ENCODE results near the gene IQCH.

Gene IQCH
- 0.78 to 1.5 (median 1.0) reads per million in 3 donors for total RNA-seq

DNA sequence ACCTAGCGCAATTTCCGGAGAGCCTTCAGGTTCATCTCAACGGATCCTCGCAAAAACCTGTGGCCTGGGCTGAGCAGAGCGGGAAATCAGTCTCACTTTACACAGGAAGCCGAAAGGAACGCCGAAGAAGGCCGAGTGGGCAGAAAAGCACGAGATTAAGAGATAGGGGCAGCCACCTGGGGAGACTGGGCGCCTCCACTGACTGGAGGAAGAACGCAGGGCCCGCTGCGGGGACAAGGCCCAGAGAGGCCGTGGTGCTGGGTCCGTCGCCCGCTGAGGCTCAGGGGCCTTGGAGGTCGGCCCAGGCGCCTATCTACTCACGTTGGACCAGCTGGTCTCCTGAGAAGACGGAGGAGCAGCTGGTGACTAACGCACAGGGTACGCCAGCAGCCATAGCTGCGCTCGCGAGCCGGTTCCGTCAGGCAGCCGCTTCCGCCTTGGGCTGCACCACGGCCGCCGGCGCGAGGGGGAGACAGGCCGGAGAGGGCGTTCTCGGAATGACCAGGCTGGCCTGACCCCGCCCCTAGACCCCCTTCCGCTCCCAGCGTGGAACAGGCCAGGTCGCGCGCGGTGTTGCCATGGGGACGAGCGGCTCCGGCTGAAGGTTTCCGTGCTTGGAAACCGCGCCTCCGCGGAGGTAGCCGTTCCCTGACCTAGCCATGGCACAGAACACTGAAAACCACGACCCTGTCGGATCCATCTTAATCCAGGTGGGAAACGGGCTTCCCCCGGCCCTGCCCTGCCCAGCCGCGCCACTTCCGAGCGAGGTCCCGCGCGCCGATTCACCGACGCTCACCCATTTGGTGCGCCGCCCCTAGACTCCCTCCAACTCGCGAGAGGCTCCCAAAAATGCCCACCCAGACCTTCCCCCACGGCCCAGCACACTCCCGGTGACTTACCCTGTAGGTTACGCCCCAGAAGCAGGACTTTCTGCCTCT is at the start of gene IQCH, which contains the start of gene AAGAB:
Gene IQCH, plus strand, starts transcription at position 549 of the 938 bp plus-strand sequence. Its CDS starts 111 bp downstream, at position 660.
Gene AAGAB, minus strand, starts transcription at position 424 of the 938 bp plus-strand sequence. Its CDS starts 30 bp downstream, at position 394.
- peaks cover 11% of the 10 kb centered on the region for H3K4me1 ChIP-seq (ENCODE audit: control insufficient read depth, insufficient read depth, low read length, poor library complexity, severe bottlenecking)
- H3K27ac ChIP-seq (ENCODE audit: insufficient read depth, low read length, poor library complexity, severe bottlenecking), result peak within 1 kb of the TSS; percentile 87
- peak; percentile 92 to 93 (median 93) for DNase-seq
- H3K36me3 ChIP-seq (ENCODE audit: control insufficient read depth, insufficient read depth, low read length), result no peaks in the 10 kb centered on the region
- no peaks in the 10 kb centered on the region for H3K27me3 ChIP-seq (replicated peaks; ENCODE audit: control insufficient read depth, insufficient read depth, low read length, poor library complexity, severe bottlenecking)
- peak within 1 kb of the TSS; percentile 76 for H3K4me3 ChIP-seq (ENCODE audit: insufficient read depth, low read depth, low read length, poor library complexity, severe bottlenecking)
- H3K9me3 ChIP-seq (ENCODE audit: control insufficient read depth, low read length), result no peaks in the 10 kb centered on the region

DNA sequence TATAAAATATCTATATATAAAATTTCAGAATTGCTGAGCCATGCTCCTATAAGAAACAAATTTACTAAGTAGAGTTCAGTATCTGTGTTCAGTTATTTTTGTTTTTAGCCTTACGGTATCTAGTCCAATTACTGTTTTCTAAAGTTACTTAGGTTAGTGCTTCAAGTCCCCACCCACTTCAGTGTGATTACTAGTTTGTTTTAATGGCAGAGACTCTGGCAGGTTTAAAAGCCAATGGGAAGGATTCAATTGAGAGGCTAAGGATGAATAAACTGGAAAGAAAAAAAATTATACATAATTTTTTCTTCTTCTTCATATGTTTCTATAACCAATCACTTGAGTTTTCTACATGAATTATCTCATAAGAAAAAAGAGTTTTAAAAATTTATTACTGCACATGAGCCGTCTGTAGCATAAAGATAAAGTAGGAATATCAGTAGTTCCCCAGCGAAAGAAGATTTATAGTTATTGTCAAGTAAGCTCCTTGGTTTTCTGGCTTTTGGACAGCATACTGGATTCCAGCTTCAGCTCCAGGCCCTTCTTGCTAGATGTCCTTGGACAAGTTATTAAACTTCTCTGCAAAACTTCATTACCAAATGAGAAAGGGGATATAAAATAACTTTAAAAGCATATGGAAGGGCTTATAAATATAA is 46.9 kb upstream of the IQCH start:
- no peak for DNase-seq
- no peak overlapping the region for H3K27ac ChIP-seq (ENCODE audit: insufficient read depth, low read length, poor library complexity, severe bottlenecking)

GRCh38 chr15:67208396-67208795 is 46.2 kb upstream of the IQCH start:
- H3K27ac ChIP-seq (ENCODE audit: insufficient read depth, low read length, poor library complexity, severe bottlenecking), result no peak overlapping the region
- no peaks in the 10 kb centered on the region for H3K9me3 ChIP-seq (ENCODE audit: control insufficient read depth, low read length)
- peaks cover 13% of the 10 kb centered on the region for H3K36me3 ChIP-seq (ENCODE audit: control insufficient read depth, insufficient read depth, low read length)
- H3K4me1 ChIP-seq (ENCODE audit: control insufficient read depth, insufficient read depth, low read length, poor library complexity, severe bottlenecking), result no peaks in the 10 kb centered on the region
- H3K27me3 ChIP-seq (replicated peaks; ENCODE audit: control insufficient read depth, insufficient read depth, low read length, poor library complexity, severe bottlenecking), result no peaks in the 10 kb centered on the region
- DNase-seq, result no peak
- H3K4me3 ChIP-seq (ENCODE audit: insufficient read depth, low read depth, low read length, poor library complexity, severe bottlenecking), result no peak overlapping the region

More for the DNA sequence above, 46.9 kb upstream of the IQCH start:
- Histone ChIP-seq H3K27me3 (replicated peaks; ENCODE audit: control insufficient read depth, insufficient read depth, low read length, poor library complexity, severe bottlenecking) (no peaks in the 10 kb centered on the region), H3K4me1 (ENCODE audit: control insufficient read depth, insufficient read depth, low read length, poor library complexity, severe bottlenecking) (no peaks in the 10 kb centered on the region), H3K4me3 (ENCODE audit: insufficient read depth, low read depth, low read length, poor library complexity, severe bottlenecking) (no peak overlapping the region), H3K9me3 (ENCODE audit: control insufficient read depth, low read length) (no peaks in the 10 kb centered on the region), H3K36me3 (ENCODE audit: control insufficient read depth, insufficient read depth, low read length) (peaks cover 18% of the 10 kb centered on the region)

DNA sequence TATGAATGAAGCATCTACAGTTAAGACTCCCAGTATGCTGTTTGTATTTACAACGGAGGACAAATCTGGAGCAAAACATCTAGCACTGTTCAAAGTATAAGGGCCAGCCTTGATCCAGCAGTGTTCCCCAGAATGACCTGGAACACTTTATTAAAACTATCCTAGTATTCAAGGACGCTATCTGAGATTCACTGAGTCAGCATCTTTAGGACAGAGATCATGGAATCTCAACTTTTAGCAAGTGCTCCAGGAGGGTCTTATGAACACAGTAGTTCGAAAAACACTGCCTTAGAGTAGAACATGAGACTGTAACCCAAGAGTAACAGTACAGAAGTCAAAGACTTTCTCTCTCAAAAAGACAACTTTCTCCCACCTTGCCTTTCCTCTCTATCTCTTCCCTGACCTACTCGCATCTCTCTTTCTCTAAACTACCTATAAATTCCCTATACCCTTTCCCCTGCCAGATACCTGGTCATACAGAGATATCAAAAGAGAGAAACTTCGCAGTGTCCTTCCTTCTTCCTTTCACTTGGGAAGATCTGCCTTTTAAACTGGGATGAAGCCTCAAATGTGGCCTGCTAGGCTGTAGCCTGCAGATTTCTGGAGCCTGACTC is 43.9 kb upstream of the IQCH start:
- H3K36me3 ChIP-seq (ENCODE audit: control insufficient read depth, insufficient read depth, low read length), result peaks cover 13% of the 10 kb centered on the region

GRCh38 chr15:67212684-67213367 is 41.8 kb upstream of the IQCH start:
- H3K36me3 ChIP-seq (ENCODE audit: control insufficient read depth, insufficient read depth, low read length), result peaks cover 11% of the 10 kb centered on the region
- H3K27ac ChIP-seq (ENCODE audit: insufficient read depth, low read length, poor library complexity, severe bottlenecking), result no peak overlapping the region
- no peaks in the 10 kb centered on the region for H3K9me3 ChIP-seq (ENCODE audit: control insufficient read depth, low read length)
- H3K4me1 ChIP-seq (ENCODE audit: control insufficient read depth, insufficient read depth, low read length, poor library complexity, severe bottlenecking), result no peaks in the 10 kb centered on the region
- DNase-seq, result no peak
- no peaks in the 10 kb centered on the region for H3K27me3 ChIP-seq (replicated peaks; ENCODE audit: control insufficient read depth, insufficient read depth, low read length, poor library complexity, severe bottlenecking)
- H3K4me3 ChIP-seq (ENCODE audit: insufficient read depth, low read depth, low read length, poor library complexity, severe bottlenecking), result no peak overlapping the region

More for the DNA sequence above, 43.9 kb upstream of the IQCH start:
- H3K27me3 ChIP-seq (replicated peaks; ENCODE audit: control insufficient read depth, insufficient read depth, low read length, poor library complexity, severe bottlenecking), result no peaks in the 10 kb centered on the region
- H3K27ac ChIP-seq (ENCODE audit: insufficient read depth, low read length, poor library complexity, severe bottlenecking), result no peak overlapping the region
- no peaks in the 10 kb centered on the region for H3K4me1 ChIP-seq (ENCODE audit: control insufficient read depth, insufficient read depth, low read length, poor library complexity, severe bottlenecking)
- DNase-seq, result no peak
- H3K4me3 ChIP-seq (ENCODE audit: insufficient read depth, low read depth, low read length, poor library complexity, severe bottlenecking), result no peak overlapping the region
- no peaks in the 10 kb centered on the region for H3K9me3 ChIP-seq (ENCODE audit: control insufficient read depth, low read length)

DNA sequence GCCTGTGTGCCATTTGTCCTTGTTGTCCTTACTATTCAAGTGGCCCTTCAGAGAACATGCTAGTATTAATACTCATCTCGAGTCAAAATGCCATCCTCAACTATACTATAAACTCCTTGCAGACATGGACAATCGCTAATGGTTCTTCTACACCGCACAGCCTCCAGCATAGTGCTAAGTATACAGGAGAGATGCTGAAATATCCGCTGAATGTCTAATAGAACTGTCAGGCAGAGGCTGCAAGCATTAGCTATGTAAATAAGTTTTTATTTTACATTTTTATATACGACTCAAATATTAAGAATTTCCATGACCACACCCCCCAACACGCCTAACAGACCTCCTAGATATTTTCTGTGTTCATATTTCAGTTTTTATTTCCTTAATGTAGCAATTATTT is 39.5 kb upstream of the IQCH start:
- Histone ChIP-seq H3K36me3 (ENCODE audit: control insufficient read depth, insufficient read depth, low read length) (no peaks in the 10 kb centered on the region), H3K9me3 (ENCODE audit: control insufficient read depth, low read length) (no peaks in the 10 kb centered on the region), H3K4me3 (ENCODE audit: insufficient read depth, low read depth, low read length, poor library complexity, severe bottlenecking) (no peak overlapping the region), H3K27ac (ENCODE audit: insufficient read depth, low read length, poor library complexity, severe bottlenecking) (no peak overlapping the region), H3K27me3 (replicated peaks; ENCODE audit: control insufficient read depth, insufficient read depth, low read length, poor library complexity, severe bottlenecking) (no peaks in the 10 kb centered on the region), H3K4me1 (ENCODE audit: control insufficient read depth, insufficient read depth, low read length, poor library complexity, severe bottlenecking) (no peaks in the 10 kb centered on the region)
- DNase-seq, result no peak

DNA sequence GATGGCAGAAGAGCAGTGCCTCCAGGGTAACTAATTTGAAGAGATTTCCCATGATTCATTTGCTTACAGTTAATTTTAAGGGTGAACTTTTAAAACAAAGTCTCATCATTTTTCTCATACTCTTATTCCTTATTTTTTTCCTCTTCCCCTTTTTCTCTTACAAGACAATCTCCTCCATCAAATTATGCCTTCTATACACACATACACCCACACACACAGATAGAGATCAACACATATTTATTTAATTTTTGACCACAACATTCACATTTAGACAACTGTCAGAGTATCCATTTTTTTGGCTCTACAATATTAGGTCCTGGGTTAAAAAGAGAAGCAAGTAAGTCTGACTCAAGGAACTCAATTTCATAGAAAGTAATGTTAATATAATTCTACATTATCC is 37.7 kb upstream of the IQCH start:
- Histone ChIP-seq H3K9me3 (ENCODE audit: control insufficient read depth, low read length) (no peaks in the 10 kb centered on the region), H3K27me3 (replicated peaks; ENCODE audit: control insufficient read depth, insufficient read depth, low read length, poor library complexity, severe bottlenecking) (no peaks in the 10 kb centered on the region), H3K36me3 (ENCODE audit: control insufficient read depth, insufficient read depth, low read length) (no peaks in the 10 kb centered on the region), H3K4me1 (ENCODE audit: control insufficient read depth, insufficient read depth, low read length, poor library complexity, severe bottlenecking) (no peaks in the 10 kb centered on the region), H3K4me3 (ENCODE audit: insufficient read depth, low read depth, low read length, poor library complexity, severe bottlenecking) (no peak overlapping the region), H3K27ac (ENCODE audit: insufficient read depth, low read length, poor library complexity, severe bottlenecking) (no peak overlapping the region)
- no peak for DNase-seq

- no peaks in the 10 kb centered on the region for H3K36me3 ChIP-seq (ENCODE audit: control insufficient read depth, insufficient read depth, low read length)
- no peaks in the 10 kb centered on the region for H3K4me1 ChIP-seq (ENCODE audit: control insufficient read depth, insufficient read depth, low read length, poor library complexity, severe bottlenecking)
- no peak for DNase-seq
- H3K4me3 ChIP-seq (ENCODE audit: insufficient read depth, low read depth, low read length, poor library complexity, severe bottlenecking), result no peak overlapping the region
- H3K27me3 ChIP-seq (replicated peaks; ENCODE audit: control insufficient read depth, insufficient read depth, low read length, poor library complexity, severe bottlenecking), result no peaks in the 10 kb centered on the region
- H3K27ac ChIP-seq (ENCODE audit: insufficient read depth, low read length, poor library complexity, severe bottlenecking), result no peak overlapping the region
- H3K9me3 ChIP-seq (ENCODE audit: control insufficient read depth, low read length), result no peaks in the 10 kb centered on the region
These were observed 36.2 kb upstream of the IQCH start for GRCh38 chr15:67218428-67218827.

- no peak overlapping the region for H3K4me3 ChIP-seq (ENCODE audit: insufficient read depth, low read depth, low read length, poor library complexity, severe bottlenecking)
- H3K4me1 ChIP-seq (ENCODE audit: control insufficient read depth, insufficient read depth, low read length, poor library complexity, severe bottlenecking), result no peaks in the 10 kb centered on the region
- H3K27ac ChIP-seq (ENCODE audit: insufficient read depth, low read length, poor library complexity, severe bottlenecking), result no peak overlapping the region
- no peak for DNase-seq
- H3K9me3 ChIP-seq (ENCODE audit: control insufficient read depth, low read length), result no peaks in the 10 kb centered on the region
- peaks cover 5% of the 10 kb centered on the region for H3K36me3 ChIP-seq (ENCODE audit: control insufficient read depth, insufficient read depth, low read length)
- H3K27me3 ChIP-seq (replicated peaks; ENCODE audit: control insufficient read depth, insufficient read depth, low read length, poor library complexity, severe bottlenecking), result no peaks in the 10 kb centered on the region
These were observed 35.3 kb upstream of the IQCH start for GRCh38 chr15:67219288-67219687.

Measured in effector memory CD4-positive, alpha-beta T cell (primary cell).